Glutamatergic neuron (in vitro differentiated cells): Measurements from ENCODE around the gene GPR162. TPM values are rescaled to one million over a fixed set of nuclear protein-coding genes. Genes with fewer than 3 reads are reported as not detected.

Experiments
- DNase-seq: peaks from one replicate; pipeline ENCODE4 v3.0.0; 2022
- H3K27ac Mint-ChIP-seq: one replicate; pipeline ENCODE4 v1.8.0; 2020; ENCODE audit warnings: mild to moderate bottlenecking, mixed read lengths, inconsistent platforms; ENCODE audit not compliant: unreplicated experiment
- H3K27me3 Mint-ChIP-seq: one replicate; pipeline ENCODE4 v1.8.0; 2020; ENCODE audit warnings: mild to moderate bottlenecking, moderate library complexity, mixed read lengths, inconsistent platforms; ENCODE audit not compliant: unreplicated experiment
- H3K36me3 Mint-ChIP-seq: one replicate; pipeline ENCODE4 v1.8.0; 2020; ENCODE audit warnings: mild to moderate bottlenecking, mixed read lengths, inconsistent platforms; ENCODE audit not compliant: unreplicated experiment
- H3K4me1 Mint-ChIP-seq: one replicate; pipeline ENCODE4 v1.8.0; 2020; ENCODE audit warnings: mild to moderate bottlenecking, low read depth, mixed read lengths, inconsistent platforms; ENCODE audit not compliant: unreplicated experiment
- H3K4me3 Mint-ChIP-seq: one replicate; pipeline ENCODE4 v1.8.0; 2020; ENCODE audit warnings: mild to moderate bottlenecking, mixed read lengths, inconsistent platforms; ENCODE audit not compliant: unreplicated experiment
- H3K9me3 Mint-ChIP-seq: one replicate; pipeline ENCODE4 v1.8.0; 2020; ENCODE audit warnings: mild to moderate bottlenecking, moderate library complexity, mixed read lengths, inconsistent platforms; ENCODE audit not compliant: unreplicated experiment
- CTCF ChIP-seq: fragments of 200-600 bp; sonication (generic); IDR thresholded peaks from one replicate; pipeline ENCODE4 v1.5.0; 2021; ENCODE audit not compliant: partially characterized antibody, unreplicated experiment
- total RNA-seq: library from RNA; stranded (reverse); fragmentation: NEBNext Ultra II Directional; extraction: Animal tissue kit (Norgen Biotek cat#: 25700); gene quantifications from one replicate; pipeline ENCODE4 v1.2.1, GENCODE V29; 2021; ENCODE audit not compliant: unreplicated experiment

The GPR162 gene
- total RNA-seq, 1 donor from 2014 or later, result 145 TPM

GRCh38 chr12:6827982-6828780 lies 6.6 kb downstream of the GPR162 start, which contains the start of gene P3H3:
TSS of gene P3H3 (plus strand) at chr12:6828407. CDS start at chr12:6828441, 34 bp downstream.
- Mint-ChIP-seq H3K9me3 (peaks cover 29% of the 10 kb centered on the region), H3K36me3 (peaks cover 11% of the 10 kb centered on the region), H3K4me1 (peaks cover 38% of the 10 kb centered on the region), H3K4me3 (peak within 1 kb of the TSS; percentile 100), H3K27ac (peak within 1 kb of the TSS; percentile 100), H3K27me3 (peaks cover 31% of the 10 kb centered on the region)
- no peak for TF ChIP-seq CTCF
- peak; percentile 65 for DNase-seq

GRCh38 chr12:6828781-6829535 lies 7.3 kb downstream of the GPR162 start:
- TF ChIP-seq CTCF, result peak; percentile 10
- peak overlapping the region; percentile 97 for H3K27ac Mint-ChIP-seq
- peaks cover 31% of the 10 kb centered on the region for H3K27me3 Mint-ChIP-seq
- peaks cover 28% of the 10 kb centered on the region for H3K9me3 Mint-ChIP-seq
- peak overlapping the region; percentile 98 for H3K4me3 Mint-ChIP-seq
- H3K4me1 Mint-ChIP-seq, result peaks cover 38% of the 10 kb centered on the region
- H3K36me3 Mint-ChIP-seq, result peaks cover 12% of the 10 kb centered on the region
- DNase-seq, result peak; percentile 75

GRCh38 chr12:6829536-6830220 lies 8.1 kb downstream of the GPR162 start:
- DNase-seq, result peak; percentile 34
- Mint-ChIP-seq H3K36me3 (peaks cover 16% of the 10 kb centered on the region), H3K27ac (peak overlapping the region; percentile 97), H3K27me3 (peaks cover 27% of the 10 kb centered on the region), H3K4me3 (peak overlapping the region; percentile 98), H3K9me3 (peaks cover 23% of the 10 kb centered on the region), H3K4me1 (peaks cover 34% of the 10 kb centered on the region)
- no peak for TF ChIP-seq CTCF

- Mint-ChIP-seq H3K4me3 (peak overlapping the region; percentile 98), H3K36me3 (peaks cover 11% of the 10 kb centered on the region), H3K27me3 (peaks cover 21% of the 10 kb centered on the region), H3K27ac (peak overlapping the region; percentile 54), H3K9me3 (peaks cover 22% of the 10 kb centered on the region), H3K4me1 (peaks cover 28% of the 10 kb centered on the region)
- TF ChIP-seq CTCF, result no peak
- DNase-seq, result peak; percentile 10
These were observed 8.8 kb downstream of the GPR162 start for GRCh38 chr12:6830286-6830890.
